ENCODE measurements around the gene ZNF823.
"Not testable (repeated sequence)": the region's sequence is repeated elsewhere in the genome, so short reads cannot be mapped to it uniquely, and the experiment has no call there.

Gene ZNF823

GRCh38 chr19:11738746-11739620 lies at the start of gene ZNF823:
Gene ZNF823 (minus strand): TSS chr19:11738946. CDS start chr19:11738819, 127 bp downstream.
- peak; percentile 94 to 96 for DNase-seq (ENCODE audit: low read depth in 2 of 2)

- no peak for DNase-seq (ENCODE audit: low read depth in 2 of 2)
Observed at GRCh38 chr19:11787536-11787935, 48.8 kb upstream of the ZNF823 start.

GRCh38 chr19:11784356-11784755 lies 45.6 kb upstream of the ZNF823 start:
- no peak for DNase-seq (ENCODE audit: low read depth in 2 of 2)

GRCh38 chr19:11783767-11784166 lies 45.0 kb upstream of the ZNF823 start:
- DNase-seq (ENCODE audit: low read depth in 2 of 2), result no peak

GRCh38 chr19:11781295-11782057 lies 42.7 kb upstream of the ZNF823 start:
- no peak for DNase-seq (ENCODE audit: low read depth in 2 of 2)

- no peak for DNase-seq (ENCODE audit: low read depth in 2 of 2)
Observed at GRCh38 chr19:11780431-11781020, 41.8 kb upstream of the ZNF823 start.

GRCh38 chr19:11776669-11777068 lies 37.9 kb upstream of the ZNF823 start:
- not testable (repeated sequence) for DNase-seq (ENCODE audit: low read depth in 2 of 2)

GRCh38 chr19:11771520-11771919 lies 32.8 kb upstream of the ZNF823 start:
- not testable (repeated sequence) for DNase-seq (ENCODE audit: low read depth in 2 of 2)

GRCh38 chr19:11769995-11770394 lies 31.2 kb upstream of the ZNF823 start:
- DNase-seq (ENCODE audit: low read depth in 2 of 2), result no peak

GRCh38 chr19:11767633-11768133 lies 28.9 kb upstream of the ZNF823 start:
- DNase-seq (ENCODE audit: low read depth in 2 of 2), result no peak

- peak; percentile 84 to 86 for DNase-seq (ENCODE audit: low read depth in 2 of 2)
Observed at GRCh38 chr19:11766597-11767591, 28.1 kb upstream of the ZNF823 start, which contains the start of gene ZNF441. Gene ZNF441 (plus strand): TSS chr19:11767000. CDS start chr19:11767194, 194 bp downstream.

- DNase-seq (ENCODE audit: low read depth in 2 of 2), result no peak
Observed at GRCh38 chr19:11763611-11764010, 24.9 kb upstream of the ZNF823 start.

GRCh38 chr19:11763117-11763516 lies 24.4 kb upstream of the ZNF823 start:
- DNase-seq (ENCODE audit: low read depth in 2 of 2), result no peak

GRCh38 chr19:11759805-11760204 lies 21.1 kb upstream of the ZNF823 start:
- DNase-seq (ENCODE audit: low read depth in 2 of 2), result no peak

GRCh38 chr19:11756965-11757364 lies 18.2 kb upstream of the ZNF823 start:
- DNase-seq (ENCODE audit: low read depth in 2 of 2), result no peak

GRCh38 chr19:11754663-11755062 lies 15.9 kb upstream of the ZNF823 start:
- no peak for DNase-seq (ENCODE audit: low read depth in 2 of 2)

- DNase-seq (ENCODE audit: low read depth in 2 of 2), result no peak
Observed at GRCh38 chr19:11752244-11752736, 13.5 kb upstream of the ZNF823 start.

GRCh38 chr19:11749751-11750150 lies 11.0 kb upstream of the ZNF823 start:
- no peak for DNase-seq (ENCODE audit: low read depth in 2 of 2)

GRCh38 chr19:11747277-11747676 lies 8.5 kb upstream of the ZNF823 start:
- DNase-seq (ENCODE audit: low read depth in 2 of 2), result no peak

GRCh38 chr19:11745869-11746268 lies 7.1 kb upstream of the ZNF823 start:
- no peak for DNase-seq (ENCODE audit: low read depth in 2 of 2)
